T-cell (primary cell): ENCODE data around the gene NDST1. TPM values are rescaled to one million over a fixed set of nuclear protein-coding genes. Genes with fewer than 3 reads are reported as not detected.

Source experiments
- ATAC-seq, 4 experiments: fragments of 200-7000 bp in 3 of 4; fragments of 150-1000 bp in 1 of 4; cut with Tn5 transposase; replicated peaks in 1 of 4; 1 replicate in 3 of 4; 2 replicates in 1 of 4; pipeline ENCODE4 v1.10.0; 2021; ENCODE audit warnings: moderate library complexity in 3 of 4, mild to moderate bottlenecking in 2 of 4, moderate number of reproducible peaks in 1 of 4
- CTCF ChIA-PET, 2 donors: fragments of 300-600 bp; sonication (Branson Sonifier 250); formaldehyde crosslinking; loops; one replicate each; lab custom pipeline; 2022; ENCODE audit warnings: antibody characterized with exemption in 2 of 2; lab: Charles Lee
- POLR2A ChIA-PET, 2 donors: fragments of 300-600 bp; sonication (Branson Sonifier 250); formaldehyde crosslinking; loops; one replicate each; lab custom pipeline; 2022; ENCODE audit warnings: antibody characterized with exemption in 2 of 2; lab: Charles Lee
- DNase-seq, 35 experiments: peaks; one replicate each; pipeline versions ENCODE4 v3.0.0 to v3.0.0-alpha.2; 2013 to 2023
- H3K27ac ChIP-seq: one replicate; pipeline ENCODE4 v1.5.1; 2013; ENCODE audit warnings: low read length
- H3K27me3 ChIP-seq, 2 experiments: replicated peaks in 1 of 2; 1 replicate in 1 of 2; 2 replicates in 1 of 2; pipeline versions ENCODE4 v1.6.1 to v1.7.0; 2013; ENCODE audit warnings: low read length in 1 of 2, mixed read lengths in 1 of 2; ENCODE audit not compliant: control insufficient read depth in 2 of 2, insufficient read depth in 2 of 2; ENCODE audit errors: extremely low read depth in 1 of 2
- H3K36me3 ChIP-seq, 2 donors: 1 replicate in 1 of 2; 2 replicates in 1 of 2; pipeline versions ENCODE4 v1.6.1 to v1.7.0; 2013; ENCODE audit warnings: low read length in 1 of 2; ENCODE audit not compliant: control insufficient read depth in 2 of 2, insufficient read depth in 1 of 2; ENCODE audit errors: extremely low read depth in 1 of 2
- H3K4me1 ChIP-seq, 2 experiments: 1 replicate in 1 of 2; 2 replicates in 1 of 2; pipeline versions ENCODE4 v1.6.1 to v1.7.0; 2013; ENCODE audit warnings: low read length in 2 of 2, mixed read lengths in 1 of 2; ENCODE audit not compliant: insufficient read depth in 2 of 2, control insufficient read depth in 1 of 2; ENCODE audit errors: extremely low read depth in 1 of 2
- H3K4me3 ChIP-seq, 2 donors: 1 replicate in 1 of 2; 2 replicates in 1 of 2; pipeline versions ENCODE4 v1.5.1 to v1.7.0; 2013; ENCODE audit warnings: mild to moderate bottlenecking in 2 of 2, low read length in 1 of 2, moderate library complexity in 1 of 2; ENCODE audit not compliant: control insufficient read depth in 1 of 2; ENCODE audit errors: extremely low read depth in 1 of 2
- H3K9me3 ChIP-seq: 2 replicates; pipeline ENCODE4 v1.7.0; 2013
- H3K27ac Mint-ChIP-seq, 2 donors: one replicate each; pipeline ENCODE4 v1.8.0; 2020 to 2021; ENCODE audit warnings: mild to moderate bottlenecking in 2 of 2, mixed read lengths in 2 of 2
- H3K27me3 Mint-ChIP-seq, 2 donors: one replicate each; pipeline ENCODE4 v1.8.0; 2021 to 2022; ENCODE audit warnings: mixed read lengths in 2 of 2
- H3K36me3 Mint-ChIP-seq: one replicate; pipeline ENCODE4 v1.8.0; 2021; ENCODE audit warnings: mixed read lengths
- H3K4me1 Mint-ChIP-seq, 3 donors: one replicate each; pipeline ENCODE4 v1.8.0; 2020 to 2022; ENCODE audit warnings: mixed read lengths in 3 of 3, mild to moderate bottlenecking in 1 of 3
- H3K4me3 Mint-ChIP-seq, 3 donors: one replicate each; pipeline ENCODE4 v1.8.0; 2020 to 2022; ENCODE audit warnings: mild to moderate bottlenecking in 3 of 3, mixed read lengths in 3 of 3, moderate library complexity in 3 of 3
- H3K9me3 Mint-ChIP-seq, 3 donors: one replicate each; pipeline ENCODE4 v1.8.0; 2020 to 2022; ENCODE audit warnings: mixed read lengths in 3 of 3
- WGBS: methylation state at CpG from one replicate; pipeline ENCODE4 v1.1.5; 2013; ENCODE audit warnings: missing lambda C conversion rate; ENCODE audit not compliant: insufficient coverage; 5-methylcytosine and 5-hydroxymethylcytosine counted together
- total RNA-seq, 35 experiments: library from RNA in 6 of 35; stranded (reverse) in 6 of 35; fragments of 120-200 nt in 1 of 35; gene quantifications; one replicate each; pipeline versions ENCODE4 v1.2.1 to v1.2.4 and lab custom pipeline; 2013 to 2026

The NDST1 gene
- total RNA-seq, 5 donors from 2014 or later (not counting 1 experiment from before 2014, with no cell fraction given) = 0.83 to 2.0 (median 1.2) TPM

GRCh38 chr5:150559701-150560100, 51.8 kb downstream of the NDST1 start:
- no peaks in the 10 kb centered on the region for H3K4me1 ChIP-seq
- H3K36me3 ChIP-seq = no peaks in the 10 kb centered on the region
- CTCF ChIA-PET = interaction anchor here (0.6 to 4.5 kb wide), 10 partner anchors 9 to 643 kb away, joined by 3 to 43 read pairs (median 4); partner anchors contain the start of gene IRGM (in 2 of the 2)
- H3K9me3 Mint-ChIP-seq = no peaks in the 10 kb centered on the region
- no peaks in the 10 kb centered on the region for H3K4me1 Mint-ChIP-seq
- H3K27ac ChIP-seq = no peak overlapping the region
- no peaks in the 10 kb centered on the region for H3K9me3 ChIP-seq
- no peak overlapping the region for H3K4me3 Mint-ChIP-seq
- no peak overlapping the region for H3K4me3 ChIP-seq
- ATAC-seq (no peak), DNase-seq (no peak)
- no peaks in the 10 kb centered on the region for H3K27me3 Mint-ChIP-seq
- no peaks in the 10 kb centered on the region for H3K27me3 ChIP-seq
- no CpG with 5 or more reads among the region's 4 CpGs for WGBS
- POLR2A ChIA-PET = no interaction called here
- H3K36me3 Mint-ChIP-seq = no peaks in the 10 kb centered on the region
- H3K27ac Mint-ChIP-seq = no peak overlapping the region

- 62% methylated on average over 6 of the region's 11 CpGs for WGBS
Observed at GRCh38 chr5:150560401-150561191, 52.7 kb downstream of the NDST1 start.

GRCh38 chr5:150561192-150561512, 53.2 kb downstream of the NDST1 start:
- DNase-seq = no peak

More at GRCh38 chr5:150560401-150561191, 52.7 kb downstream of the NDST1 start:
- no peak overlapping the region for H3K27ac Mint-ChIP-seq
- no peaks in the 10 kb centered on the region for H3K36me3 Mint-ChIP-seq
- H3K4me1 ChIP-seq = no peaks in the 10 kb centered on the region
- no peaks in the 10 kb centered on the region for H3K9me3 ChIP-seq
- no peaks in the 10 kb centered on the region for H3K27me3 Mint-ChIP-seq
- peak; percentile 40 to 91 (median 77) for DNase-seq
- H3K36me3 ChIP-seq = no peaks in the 10 kb centered on the region
- H3K4me1 Mint-ChIP-seq = no peaks in the 10 kb centered on the region
- H3K27me3 ChIP-seq = no peaks in the 10 kb centered on the region
- ChIA-PET CTCF (interaction anchor here (0.5 to 4.5 kb wide), 15 partner anchors 8 to 642 kb away, joined by 3 to 43 read pairs (median 4); partner anchors contain the start of gene IRGM (in 2 of the 2)), POLR2A (interaction anchor here in 1 of 2 donors (0.8 kb wide), 1 partner anchor 111 kb away, joined by 3 read pairs; no protein-coding TSS in a partner anchor)
- H3K9me3 Mint-ChIP-seq = no peaks in the 10 kb centered on the region
- H3K27ac ChIP-seq = no peak overlapping the region
- no peak overlapping the region for H3K4me3 ChIP-seq
- H3K4me3 Mint-ChIP-seq = no peak overlapping the region
- peak; percentile 89 to 98 (median 92) for ATAC-seq

GRCh38 chr5:150561571-150562275, 53.8 kb downstream of the NDST1 start:
- Histone ChIP-seq H3K9me3 (no peaks in the 10 kb centered on the region), H3K4me3 (no peak overlapping the region), H3K27ac (no peak overlapping the region), H3K4me1 (no peaks in the 10 kb centered on the region), H3K27me3 (no peaks in the 10 kb centered on the region), H3K36me3 (no peaks in the 10 kb centered on the region)
- H3K36me3 Mint-ChIP-seq = no peaks in the 10 kb centered on the region
- H3K4me1 Mint-ChIP-seq = no peaks in the 10 kb centered on the region
- ATAC-seq (no peak), DNase-seq (no peak)
- POLR2A ChIA-PET = interaction anchor here in 1 of 2 donors (0.8 kb wide), 1 partner anchor 113 kb away, joined by 3 read pairs; no protein-coding TSS in a partner anchor
- WGBS = no CpG with 5 or more reads among the region's 4 CpGs
- H3K27me3 Mint-ChIP-seq = no peaks in the 10 kb centered on the region
- CTCF ChIA-PET = interaction anchor here (1.7 to 4.5 kb wide), 4 partner anchors 9 to 285 kb away, joined by 3 to 43 read pairs (median 12); partner anchors contain the start of gene IRGM (in 2 of the 2)
- H3K27ac Mint-ChIP-seq = no peak overlapping the region
- H3K9me3 Mint-ChIP-seq = no peaks in the 10 kb centered on the region
- no peak overlapping the region for H3K4me3 Mint-ChIP-seq

More at GRCh38 chr5:150561192-150561512, 53.2 kb downstream of the NDST1 start:
- no peak overlapping the region for H3K27ac Mint-ChIP-seq
- no peaks in the 10 kb centered on the region for H3K9me3 Mint-ChIP-seq
- no CpG with 5 or more reads among the region's 2 CpGs for WGBS
- no peaks in the 10 kb centered on the region for H3K27me3 ChIP-seq
- no peaks in the 10 kb centered on the region for H3K4me1 ChIP-seq
- no peak overlapping the region for H3K4me3 ChIP-seq
- H3K27me3 Mint-ChIP-seq = no peaks in the 10 kb centered on the region
- H3K36me3 ChIP-seq = no peaks in the 10 kb centered on the region
- peak in 1 of 4 experiments; percentile 16 for ATAC-seq
- H3K4me1 Mint-ChIP-seq = no peaks in the 10 kb centered on the region
- CTCF ChIA-PET = interaction anchor here (0.6 to 4.5 kb wide), 9 partner anchors 8 to 555 kb away, joined by 3 to 43 read pairs (median 4); partner anchors contain the start of gene IRGM (in 2 of the 2)
- no peaks in the 10 kb centered on the region for H3K9me3 ChIP-seq
- POLR2A ChIA-PET = interaction anchor here in 1 of 2 donors (0.8 kb wide), 1 partner anchor 112 kb away, joined by 3 read pairs; no protein-coding TSS in a partner anchor
- H3K36me3 Mint-ChIP-seq = no peaks in the 10 kb centered on the region
- H3K27ac ChIP-seq = no peak overlapping the region
- no peak overlapping the region for H3K4me3 Mint-ChIP-seq

- Histone ChIP-seq H3K27ac (no peak overlapping the region), H3K4me1 (no peaks in the 10 kb centered on the region), H3K36me3 (no peaks in the 10 kb centered on the region), H3K4me3 (no peak overlapping the region), H3K9me3 (no peaks in the 10 kb centered on the region), H3K27me3 (no peaks in the 10 kb centered on the region)
- H3K9me3 Mint-ChIP-seq = no peaks in the 10 kb centered on the region
- WGBS = 40% methylated on average over 1 of the region's 2 CpGs
- ChIA-PET POLR2A (no interaction called here), CTCF (interaction anchor here in 1 of 2 donors (4.5 kb wide), 1 partner anchor 284 kb away, joined by 43 read pairs; the partner anchor contains the start of gene IRGM)
- H3K27me3 Mint-ChIP-seq = no peaks in the 10 kb centered on the region
- H3K4me3 Mint-ChIP-seq = no peak overlapping the region
- no peaks in the 10 kb centered on the region for H3K36me3 Mint-ChIP-seq
- H3K27ac Mint-ChIP-seq = no peak overlapping the region
- H3K4me1 Mint-ChIP-seq = no peaks in the 10 kb centered on the region
- ATAC-seq (no peak), DNase-seq (peak in 2 of 35 experiments; percentile 9 to 41)
Observed at GRCh38 chr5:150562832-150563231, 54.9 kb downstream of the NDST1 start.

- H3K4me1 Mint-ChIP-seq = no peaks in the 10 kb centered on the region
- no peak overlapping the region for H3K27ac Mint-ChIP-seq
- Histone ChIP-seq H3K9me3 (no peaks in the 10 kb centered on the region), H3K27me3 (no peaks in the 10 kb centered on the region), H3K4me3 (no peak overlapping the region), H3K4me1 (no peaks in the 10 kb centered on the region), H3K36me3 (no peaks in the 10 kb centered on the region), H3K27ac (no peak overlapping the region)
- POLR2A ChIA-PET = interaction anchor here in 1 of 2 donors (0.6 kb wide), 1 partner anchor 35 kb away, joined by 8 read pairs; no protein-coding TSS in a partner anchor
- H3K4me3 Mint-ChIP-seq = no peak overlapping the region
- H3K27me3 Mint-ChIP-seq = no peaks in the 10 kb centered on the region
- no CpG with 5 or more reads among the region's 1 CpG for WGBS
- CTCF ChIA-PET = interaction anchor here in 1 of 2 donors (1.0 kb wide), 1 partner anchor 281 kb away, joined by 3 read pairs; no protein-coding TSS in a partner anchor
- H3K9me3 Mint-ChIP-seq = no peaks in the 10 kb centered on the region
- no peak for DNase-seq
- no peaks in the 10 kb centered on the region for H3K36me3 Mint-ChIP-seq
- no peak for ATAC-seq
Observed at GRCh38 chr5:150565868-150566267, 57.9 kb downstream of the NDST1 start.
